NCI-H146 (cell line): Measurements from ENCODE around the gene DUSP5.

Source experiments
- DNase-seq: peaks from one replicate; lab custom pipeline; 2025; lab: John Stamatoyannopoulos, UW

The DUSP5 gene

DNA sequence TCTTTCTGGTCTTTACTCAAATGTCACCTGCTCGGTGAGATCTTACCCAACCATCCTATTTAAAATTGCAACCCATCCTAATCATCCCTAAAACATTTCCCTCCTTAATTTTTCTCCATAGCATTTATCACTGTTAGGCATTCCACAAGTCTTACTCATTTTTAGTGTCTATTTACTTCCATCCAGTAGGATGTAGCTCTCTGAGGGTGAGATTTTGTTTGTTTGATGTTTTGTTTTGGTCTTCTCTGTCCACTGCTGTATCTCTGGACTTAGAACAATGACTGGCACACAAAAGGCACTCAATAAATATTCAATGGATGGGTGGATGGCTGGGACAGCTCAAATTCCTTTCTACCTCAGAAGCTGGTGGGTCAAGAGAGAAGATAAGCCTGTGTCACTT lies 15.8 kb upstream of the DUSP5 start:
- no peak for DNase-seq

- no peak for DNase-seq
Observed at GRCh38 chr10:110483633-110484032, 14.1 kb upstream of the DUSP5 start.

- no peak for DNase-seq
Observed at GRCh38 chr10:110485541-110485940, 12.2 kb upstream of the DUSP5 start.

GRCh38 chr10:110486680-110487410 lies 10.9 kb upstream of the DUSP5 start:
- no peak for DNase-seq

- DNase-seq, result no peak
Observed at GRCh38 chr10:110487411-110488331, 10.0 kb upstream of the DUSP5 start.

DNA sequence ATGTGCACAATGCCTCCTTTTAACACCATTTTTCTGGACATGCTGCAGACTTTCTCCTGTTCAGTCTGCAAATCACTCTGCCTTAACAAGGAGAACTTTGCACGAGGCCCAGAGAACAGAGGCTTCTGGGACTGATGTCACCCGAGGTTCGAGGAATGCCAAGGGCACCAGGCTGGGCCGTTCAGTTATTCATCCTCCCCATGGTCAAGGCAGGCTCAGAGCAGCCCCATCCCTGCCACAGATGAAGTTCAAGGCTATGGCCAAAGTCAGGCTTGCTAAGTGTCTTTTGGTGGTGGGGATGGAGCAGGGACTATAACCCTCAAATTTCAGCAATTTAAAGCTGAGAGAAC lies 9.4 kb upstream of the DUSP5 start:
- DNase-seq, result no peak

- no peak for DNase-seq
Observed at GRCh38 chr10:110488940-110489339, 8.8 kb upstream of the DUSP5 start.

DNA sequence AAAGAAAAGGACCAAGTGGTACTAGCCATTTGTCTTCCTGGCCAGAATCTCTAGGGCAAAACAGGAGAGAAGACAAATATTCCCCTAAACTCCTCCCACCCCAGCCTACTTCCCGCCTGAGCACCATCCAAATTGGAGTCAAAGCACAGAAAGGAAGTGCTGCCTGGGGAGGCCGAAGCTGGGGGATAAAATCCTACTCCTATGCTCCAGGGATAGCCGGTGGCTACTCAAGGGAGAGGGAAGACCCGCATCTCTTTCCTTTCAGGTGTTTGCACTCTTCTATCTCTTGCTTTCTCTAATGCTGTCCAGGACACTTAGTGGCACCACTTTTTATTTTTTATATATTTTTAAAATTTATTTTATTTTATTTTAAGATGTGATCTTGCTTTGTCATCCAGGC lies 7.1 kb upstream of the DUSP5 start:
- DNase-seq, result no peak

DNA sequence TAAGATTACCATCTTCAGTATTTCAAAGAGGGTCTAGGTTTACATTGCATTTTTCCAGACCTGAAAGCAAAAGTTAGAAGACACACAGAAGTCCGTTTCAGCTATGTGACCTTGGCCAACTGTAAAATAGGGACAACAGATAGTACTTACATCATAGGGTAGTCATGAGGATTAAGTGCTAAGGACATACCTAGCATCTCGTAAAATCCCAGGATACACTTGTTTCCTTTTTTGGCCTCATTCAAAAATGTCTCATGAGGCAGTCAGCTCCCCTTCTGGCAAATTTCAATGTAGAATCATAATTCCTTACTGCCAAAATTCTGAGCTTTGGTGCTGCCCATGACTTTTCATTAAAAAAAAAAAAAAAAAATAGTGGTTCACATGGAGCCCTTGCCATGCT lies 6.4 kb upstream of the DUSP5 start:
- no peak for DNase-seq

DNA sequence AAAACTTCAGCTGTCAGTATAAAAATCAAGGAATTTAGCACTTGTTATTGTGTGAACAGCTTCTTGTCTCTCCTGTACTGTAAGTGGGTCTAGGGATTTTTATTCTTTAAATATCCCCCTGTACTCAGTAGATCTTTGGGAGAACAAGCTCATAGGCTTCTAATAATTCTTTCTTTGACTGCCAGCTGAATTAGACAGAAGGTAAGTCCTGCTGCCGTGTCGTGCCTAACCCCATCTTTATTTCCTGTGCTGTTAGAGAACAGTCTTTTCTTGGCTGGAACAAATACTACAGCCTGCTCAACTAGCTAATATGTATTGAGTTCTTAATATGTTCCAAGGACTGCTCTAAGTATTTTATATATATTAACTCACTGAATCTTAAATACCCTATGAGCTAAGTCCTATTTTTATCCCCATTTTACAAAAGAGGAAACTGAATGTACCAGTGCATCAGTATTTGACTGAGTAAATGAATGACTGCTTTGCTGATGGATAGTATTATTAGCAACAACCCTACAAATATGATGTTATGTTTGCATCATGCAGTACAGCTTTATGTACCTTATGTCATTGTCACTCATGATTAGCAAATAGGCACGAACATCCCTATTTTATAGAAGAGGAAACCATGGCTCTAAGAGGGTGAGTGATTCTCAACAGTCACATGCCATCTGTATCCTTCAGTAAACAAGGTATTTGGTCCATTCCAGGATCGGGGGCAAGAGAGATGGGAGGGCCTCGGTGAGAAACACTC lies 5.5 kb upstream of the DUSP5 start:
- no peak for DNase-seq

DNA sequence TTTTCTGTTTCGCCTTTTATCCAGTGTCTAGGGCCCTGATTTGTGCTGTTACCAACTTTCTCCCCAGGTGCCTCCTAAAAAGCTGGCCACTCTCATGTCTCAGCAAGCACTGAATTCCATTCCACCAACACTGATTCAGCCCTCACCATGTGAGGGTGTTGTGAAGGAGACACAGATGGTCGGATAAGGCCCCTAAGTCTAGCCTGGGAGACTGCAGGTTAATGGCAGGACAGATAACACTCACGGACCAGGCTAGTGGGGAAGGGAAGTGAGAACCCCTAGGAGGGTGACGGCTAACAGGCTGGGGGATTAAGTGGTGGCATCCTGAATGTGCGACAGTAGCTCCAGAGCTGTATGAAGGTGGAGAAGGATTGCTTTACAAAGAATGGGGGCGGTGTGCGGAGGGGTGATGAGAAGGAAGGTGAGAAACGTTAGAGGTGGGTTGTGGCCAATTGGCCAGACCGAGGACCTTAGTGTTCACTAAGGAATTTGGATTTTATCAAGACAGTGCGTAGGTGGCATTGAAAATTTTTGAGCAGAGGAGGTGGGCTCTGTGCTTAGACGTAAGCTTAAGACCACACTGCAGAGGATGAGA lies 3.8 kb upstream of the DUSP5 start:
- DNase-seq, result no peak

DNA sequence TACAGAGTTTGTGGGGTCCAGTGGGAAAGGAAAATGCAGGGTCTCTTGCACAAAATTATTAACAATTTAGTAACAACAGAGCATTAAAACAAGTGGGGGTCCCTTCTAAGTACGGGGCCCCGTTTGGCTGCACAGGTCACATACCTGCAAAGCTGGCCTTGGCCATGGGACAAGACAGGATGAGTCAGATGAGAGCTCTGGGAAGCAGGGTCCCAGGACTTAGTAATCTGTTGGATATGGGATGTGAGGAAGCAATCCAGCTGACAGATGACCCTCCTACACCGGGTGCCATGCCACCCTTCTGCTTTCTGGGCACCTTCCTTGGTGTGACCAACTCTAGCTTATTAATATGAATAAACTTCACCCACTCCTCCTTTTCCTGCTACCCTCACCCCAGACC lies 3.2 kb upstream of the DUSP5 start:
- DNase-seq, result no peak

DNA sequence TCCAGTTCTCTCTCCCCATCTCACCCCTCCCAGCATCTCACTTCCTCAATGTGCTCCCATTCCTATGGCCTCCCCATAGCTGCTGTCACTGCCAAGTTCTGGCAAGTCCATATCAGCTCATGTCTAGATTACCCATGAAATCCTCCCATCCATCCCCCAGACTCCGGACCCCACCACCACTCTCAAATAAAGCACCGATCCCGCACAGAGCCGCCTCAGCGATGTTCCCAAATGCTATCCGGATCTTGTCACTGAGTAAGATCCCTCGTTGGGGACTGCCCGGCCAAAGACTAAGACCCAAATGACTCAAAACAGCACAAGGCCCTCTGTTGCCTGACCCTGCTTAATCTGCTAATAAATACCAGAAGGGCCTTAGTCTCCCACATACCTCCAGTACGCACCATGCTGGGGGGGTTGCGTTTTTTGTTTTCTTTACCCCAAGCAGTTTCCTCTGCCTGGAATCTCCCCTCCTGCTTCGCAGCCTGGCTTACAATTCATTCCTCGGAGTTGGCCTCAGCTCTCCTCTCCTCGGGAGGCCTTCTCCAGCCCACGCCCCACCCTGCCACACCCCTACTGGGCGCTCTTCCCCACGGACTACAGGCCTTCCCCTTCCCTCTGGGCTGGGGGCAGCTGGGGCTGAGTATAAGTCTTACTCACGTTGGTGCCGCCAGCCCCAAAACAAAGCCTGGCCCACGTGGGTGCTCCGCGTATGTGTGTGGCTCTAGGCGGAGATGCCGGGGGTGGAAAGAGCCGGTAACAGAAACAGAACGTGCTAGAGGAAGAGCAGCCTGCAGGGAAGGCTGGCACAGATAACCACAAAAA lies 1.8 kb upstream of the DUSP5 start:
- DNase-seq, result no peak

DNA sequence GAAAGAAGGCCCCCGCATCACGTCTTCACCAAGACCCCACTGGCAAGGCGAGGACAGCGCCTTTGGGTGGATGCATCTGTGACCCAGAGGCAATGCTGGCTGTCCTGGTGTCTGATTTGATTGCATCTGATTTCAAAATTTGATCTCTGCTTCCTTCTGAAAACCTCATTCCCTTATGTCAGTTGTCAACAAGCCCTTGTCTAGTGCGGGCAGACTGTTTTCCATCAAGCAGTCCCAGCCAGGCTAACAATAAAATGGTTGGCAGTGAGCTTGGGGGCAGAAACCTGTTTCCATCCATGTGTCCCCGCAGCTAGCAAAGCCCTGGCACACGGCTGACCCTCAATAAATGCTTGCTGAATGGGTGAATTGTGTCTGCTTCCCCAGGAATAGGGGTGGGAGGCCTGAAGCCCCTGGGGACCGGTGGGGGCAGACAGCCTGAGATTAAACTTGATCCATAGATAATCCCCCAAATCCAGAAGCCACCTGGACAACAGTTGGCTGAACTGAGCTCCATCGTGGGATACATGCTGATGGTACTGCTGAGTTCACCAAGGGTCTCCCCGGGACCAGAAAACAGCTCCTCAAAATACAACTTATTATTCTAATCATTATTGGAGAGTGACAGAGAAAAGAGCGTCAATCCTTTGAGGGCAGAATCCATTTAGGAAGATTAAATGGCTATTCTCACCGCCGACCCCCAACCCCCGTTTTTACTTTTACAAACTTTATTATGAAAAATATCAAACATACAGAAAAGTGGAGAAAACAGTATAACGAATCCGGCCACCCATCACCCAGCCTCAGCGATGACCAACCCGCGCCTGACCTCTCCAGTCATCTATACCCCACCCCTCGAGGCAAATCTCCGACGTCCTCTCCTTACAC lies 912 bp upstream of the DUSP5 start:
- DNase-seq, result no peak

GRCh38 chr10:110498087-110498981 lies 627 bp downstream of the DUSP5 start:
- peak; percentile 45 for DNase-seq

DNA sequence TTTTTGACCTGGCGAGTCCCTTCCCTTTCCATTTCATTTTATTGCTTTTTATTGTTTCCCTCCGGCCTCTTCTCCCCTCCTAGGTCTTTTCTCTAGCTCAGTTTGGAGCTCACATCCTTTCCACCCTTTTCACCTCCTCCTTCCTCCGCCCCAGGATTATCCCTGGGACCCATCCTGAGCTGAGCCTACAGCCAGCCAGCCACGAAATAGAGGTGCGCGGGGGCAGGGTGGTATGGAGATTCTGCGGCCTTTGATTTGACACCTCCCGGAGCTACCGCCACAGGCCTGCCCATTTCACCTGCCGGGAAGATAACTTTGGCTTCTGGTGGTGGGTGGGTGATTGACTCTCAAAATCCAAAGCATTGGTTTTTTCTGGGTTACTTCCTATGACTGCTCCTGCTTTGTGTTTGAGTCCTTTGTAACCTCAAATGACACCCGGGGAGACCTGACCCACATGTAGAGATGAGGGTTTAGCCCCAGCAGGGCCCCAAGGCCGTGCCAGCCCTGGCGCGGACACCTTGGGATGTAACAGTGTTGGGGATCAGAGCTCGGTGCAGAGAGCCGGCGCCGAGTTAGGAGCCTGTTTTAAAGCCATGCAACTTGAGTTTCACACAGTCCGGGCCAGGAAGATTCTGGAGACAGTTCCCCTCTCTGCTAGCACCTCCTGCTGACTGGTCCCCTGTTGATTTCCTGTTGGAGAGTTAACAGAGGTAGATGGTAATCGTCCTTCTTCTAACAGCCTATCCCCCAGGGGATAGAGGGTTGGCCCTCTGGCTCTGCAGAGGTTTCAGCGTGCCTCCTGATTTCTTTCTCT lies 1.5 kb downstream of the DUSP5 start:
- DNase-seq, result no peak

- DNase-seq, result no peak
Observed at GRCh38 chr10:110499796-110500514, 2.2 kb downstream of the DUSP5 start.

DNA sequence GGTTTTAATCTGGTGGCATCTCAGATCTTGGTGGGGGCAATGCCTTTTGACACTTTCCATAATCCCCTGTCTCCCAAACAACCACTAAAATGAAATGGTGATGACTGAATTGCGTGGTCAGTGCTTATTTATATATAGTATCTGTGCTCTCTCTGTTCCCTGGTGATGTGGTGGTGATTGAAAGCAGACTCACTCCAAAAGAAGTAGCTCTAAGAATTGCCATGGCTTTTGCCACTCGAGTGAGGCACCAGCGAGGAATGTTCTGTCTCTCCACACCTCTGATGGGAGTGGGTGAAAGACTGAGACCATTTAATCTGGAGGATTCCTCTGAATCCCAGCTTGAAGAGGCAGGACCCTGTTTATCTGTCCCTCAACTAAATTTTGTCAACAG lies 2.8 kb downstream of the DUSP5 start:
- no peak for DNase-seq
